GM12891 (cell line): ENCODE results near the gene ARID1A.

ENCODE experiments used
- POLR2A ChIP-seq: IDR thresholded peaks from 2 replicates; pipeline ENCODE4 v1.6.1; 2011; ENCODE audit warnings: low read depth, low read length, control low read depth
- POLR2AphosphoS5 ChIP-seq: IDR thresholded peaks from 2 replicates; pipeline ENCODE4 v1.6.1; 2011; ENCODE audit warnings: low read depth, low read length, control low read depth
- POU2F2 ChIP-seq: IDR thresholded peaks from 2 replicates; pipeline ENCODE4 v1.6.1; 2011; ENCODE audit warnings: low read depth, mild to moderate bottlenecking, control low read depth, low read length, moderate library complexity
- SPI1 ChIP-seq: IDR thresholded peaks from 2 replicates; pipeline ENCODE4 v1.6.1; 2011; ENCODE audit warnings: low read depth, low read length, control low read depth
- TAF1 ChIP-seq: IDR thresholded peaks from 2 replicates; pipeline ENCODE4 v1.6.1; 2011; ENCODE audit warnings: low read depth, low read length, control low read depth

GRCh38 chr1:26789931-26790330 is 94.1 kb downstream of the ARID1A start:
- no peak for TF ChIP-seq POLR2A
- no peak for TF ChIP-seq TAF1
- no peak for TF ChIP-seq POLR2AphosphoS5
- TF ChIP-seq POU2F2, result no peak
- TF ChIP-seq SPI1, result no peak
